Neural crest cell (in vitro differentiated cells): ENCODE data around the gene GRK5. TPM values are rescaled to one million over a fixed set of nuclear protein-coding genes. Genes with fewer than 3 reads are reported as not detected.

Source experiments
- DNase-seq: peaks from one replicate; pipeline ENCODE4 v3.0.0; 2021; ENCODE audit warnings: low read depth, mixed read lengths, low spot score
- H3K27ac Mint-ChIP-seq: one replicate; pipeline ENCODE4 v1.8.0; 2021; ENCODE audit warnings: mild to moderate bottlenecking, mixed read lengths; ENCODE audit not compliant: unreplicated experiment
- H3K27me3 Mint-ChIP-seq: 2 replicates; pipeline ENCODE4 v1.8.0; 2021; ENCODE audit warnings: low read depth, mild to moderate bottlenecking, mixed read lengths
- H3K36me3 Mint-ChIP-seq: 2 replicates; pipeline ENCODE4 v1.8.0; 2021; ENCODE audit warnings: low read depth, mild to moderate bottlenecking, mixed read lengths
- H3K4me1 Mint-ChIP-seq: 2 replicates; pipeline ENCODE4 v1.8.0; 2021; ENCODE audit warnings: mixed read lengths
- H3K4me3 Mint-ChIP-seq: one replicate; pipeline ENCODE4 v1.8.0; 2021; ENCODE audit warnings: mild to moderate bottlenecking, mixed read lengths
- H3K9me3 Mint-ChIP-seq: 2 replicates; pipeline ENCODE4 v1.8.0; 2021; ENCODE audit warnings: mixed read lengths
- CTCF ChIP-seq: fragments of 200-600 bp; sonication (generic); conservative IDR thresholded peaks from 2 replicates; pipeline ENCODE4 v1.5.0; 2021; ENCODE audit warnings: antibody characterized with exemption, mild to moderate bottlenecking
- total RNA-seq: library from RNA; stranded (reverse); gene quantifications from 2 replicates; pipeline ENCODE4 v1.2.1, GENCODE V29; 2021

The GRK5 gene
- total RNA-seq, 1 donor from 2014 or later = 13.5 TPM

GRCh38 chr10:119420950-119421875, 213.8 kb downstream of the GRK5 start:
- no peaks in the 10 kb centered on the region for H3K27me3 Mint-ChIP-seq
- TF ChIP-seq CTCF = no peak
- H3K36me3 Mint-ChIP-seq = no peaks in the 10 kb centered on the region
- H3K4me3 Mint-ChIP-seq = no peak overlapping the region
- peak overlapping the region; percentile 62 for H3K27ac Mint-ChIP-seq
- H3K9me3 Mint-ChIP-seq = no peaks in the 10 kb centered on the region
- H3K4me1 Mint-ChIP-seq = peaks cover 46% of the 10 kb centered on the region
- DNase-seq = no peak

GRCh38 chr10:119421891-119422681, 214.7 kb downstream of the GRK5 start:
- no peaks in the 10 kb centered on the region for H3K9me3 Mint-ChIP-seq
- DNase-seq = no peak
- peak overlapping the region; percentile 62 for H3K27ac Mint-ChIP-seq
- no peak overlapping the region for H3K4me3 Mint-ChIP-seq
- H3K36me3 Mint-ChIP-seq = no peaks in the 10 kb centered on the region
- TF ChIP-seq CTCF = no peak
- H3K27me3 Mint-ChIP-seq = no peaks in the 10 kb centered on the region
- H3K4me1 Mint-ChIP-seq = peaks cover 44% of the 10 kb centered on the region

- no peak for TF ChIP-seq CTCF
- Mint-ChIP-seq H3K4me1 (peaks cover 40% of the 10 kb centered on the region), H3K36me3 (no peaks in the 10 kb centered on the region), H3K9me3 (no peaks in the 10 kb centered on the region), H3K4me3 (no peak overlapping the region), H3K27ac (no peak overlapping the region), H3K27me3 (no peaks in the 10 kb centered on the region)
- no peak for DNase-seq
Measured at GRCh38 chr10:119422682-119423509, 215.5 kb downstream of the GRK5 start.

- Mint-ChIP-seq H3K36me3 (no peaks in the 10 kb centered on the region), H3K9me3 (no peaks in the 10 kb centered on the region), H3K27me3 (no peaks in the 10 kb centered on the region), H3K4me1 (peaks cover 38% of the 10 kb centered on the region), H3K27ac (no peak overlapping the region), H3K4me3 (no peak overlapping the region)
- no peak for DNase-seq
- TF ChIP-seq CTCF = no peak
Measured at GRCh38 chr10:119423510-119424257, 216.3 kb downstream of the GRK5 start.
